ENCODE results near the gene GAL.

DNA sequence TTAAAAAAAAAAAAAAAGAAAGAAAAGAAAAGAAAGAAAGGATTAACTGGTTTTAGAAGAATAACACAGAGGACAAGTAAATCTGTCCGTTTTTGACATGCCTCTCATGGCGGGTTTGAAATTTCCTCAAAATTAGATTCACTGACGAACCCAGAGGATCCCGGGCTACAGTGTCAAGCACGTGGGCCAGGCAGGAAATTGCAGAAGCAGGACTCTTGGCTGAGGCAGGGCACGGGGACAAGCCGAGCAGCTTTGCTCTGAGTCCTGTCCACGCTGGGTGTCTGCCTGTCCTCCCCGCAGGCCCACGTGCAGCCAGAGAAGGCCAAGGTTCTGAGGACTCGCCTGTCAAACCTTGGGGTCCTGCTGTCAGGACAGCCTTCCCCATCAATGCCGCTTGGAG lies 24.7 kb downstream of the GAL start:
- TF ChIP-seq CTCF (conservative IDR thresholded peaks at IDR 0.05; ENCODE audit: low read length) (no peak), EZH2phosphoT487 (IDR thresholded peaks at IDR 0.05; ENCODE audit: borderline replicate concordance) (no peak)
